SK-N-SH treated with all-trans-retinoic acid at 6 μM for 48 hours (cell line): ENCODE data around the gene PRKCB.
"Not testable (repeated sequence)": the region's sequence is repeated elsewhere in the genome, so short reads cannot be mapped to it uniquely, and the experiment has no call there.

ENCODE experiments used
- CSDC2 ChIP-seq: fragments of 250-450 bp; sonication (Bioruptor Pico); IDR thresholded peaks from 2 replicates; pipeline ENCODE4 v1.5.0; 2020; ENCODE audit warnings: mild to moderate bottlenecking, moderate library complexity
- GLIS3 ChIP-seq: fragments of 250-450 bp; sonication (Bioruptor Pico); IDR thresholded peaks from 2 replicates; pipeline ENCODE4 v1.5.0; 2020; ENCODE audit warnings: mild to moderate bottlenecking, moderate library complexity
- TF ChIP-seq, protein P1 (sequence below): fragments of 250-450 bp; sonication (Bioruptor Pico); IDR thresholded peaks from 2 replicates; pipeline ENCODE4 v1.8.0; 2020; ENCODE audit warnings: mild to moderate bottlenecking, moderate library complexity, borderline replicate concordance
- TF ChIP-seq, protein P2 (sequence below): fragments of 250-450 bp; sonication (Bioruptor Pico); IDR thresholded peaks from 2 replicates; pipeline ENCODE4 v1.5.1; 2020; ENCODE audit warnings: low read depth, mild to moderate bottlenecking, moderate library complexity
- TF ChIP-seq, protein P3 (sequence below): fragments of 250-450 bp; sonication (Bioruptor Pico); IDR thresholded peaks from 2 replicates; pipeline ENCODE4 v1.8.0; 2021; ENCODE audit warnings: low read depth, mild to moderate bottlenecking, moderate library complexity, borderline replicate concordance

DNA sequence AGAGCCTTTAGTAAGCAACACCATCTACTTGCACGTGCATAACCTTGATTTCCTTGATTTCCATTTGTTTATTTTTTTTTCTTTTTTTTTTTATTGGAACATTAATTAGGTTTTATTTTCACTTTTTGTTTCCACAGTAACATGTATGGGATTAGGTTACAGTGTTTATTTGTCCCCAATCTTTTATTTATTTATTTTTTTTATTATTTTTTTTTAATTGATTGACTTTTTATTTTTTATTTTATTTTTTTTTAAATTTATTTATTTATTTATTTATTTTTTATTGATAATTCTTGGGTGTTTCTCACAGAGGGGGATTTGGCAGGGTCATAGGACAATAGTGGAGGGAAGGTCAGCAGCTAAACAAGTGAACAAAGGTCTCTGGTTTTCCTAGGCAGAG, 272.3 kb downstream of the PRKCB start:
- TF ChIP-seq, protein P1, sequence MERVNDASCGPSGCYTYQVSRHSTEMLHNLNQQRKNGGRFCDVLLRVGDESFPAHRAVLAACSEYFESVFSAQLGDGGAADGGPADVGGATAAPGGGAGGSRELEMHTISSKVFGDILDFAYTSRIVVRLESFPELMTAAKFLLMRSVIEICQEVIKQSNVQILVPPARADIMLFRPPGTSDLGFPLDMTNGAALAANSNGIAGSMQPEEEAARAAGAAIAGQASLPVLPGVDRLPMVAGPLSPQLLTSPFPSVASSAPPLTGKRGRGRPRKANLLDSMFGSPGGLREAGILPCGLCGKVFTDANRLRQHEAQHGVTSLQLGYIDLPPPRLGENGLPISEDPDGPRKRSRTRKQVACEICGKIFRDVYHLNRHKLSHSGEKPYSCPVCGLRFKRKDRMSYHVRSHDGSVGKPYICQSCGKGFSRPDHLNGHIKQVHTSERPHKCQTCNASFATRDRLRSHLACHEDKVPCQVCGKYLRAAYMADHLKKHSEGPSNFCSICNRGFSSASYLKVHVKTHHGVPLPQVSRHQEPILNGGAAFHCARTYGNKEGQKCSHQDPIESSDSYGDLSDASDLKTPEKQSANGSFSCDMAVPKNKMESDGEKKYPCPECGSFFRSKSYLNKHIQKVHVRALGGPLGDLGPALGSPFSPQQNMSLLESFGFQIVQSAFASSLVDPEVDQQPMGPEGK (CRISPR knock-in tag): not testable (repeated sequence)
- not testable (repeated sequence) for TF ChIP-seq CSDC2, GLIS3
- TF ChIP-seq, protein P2, sequence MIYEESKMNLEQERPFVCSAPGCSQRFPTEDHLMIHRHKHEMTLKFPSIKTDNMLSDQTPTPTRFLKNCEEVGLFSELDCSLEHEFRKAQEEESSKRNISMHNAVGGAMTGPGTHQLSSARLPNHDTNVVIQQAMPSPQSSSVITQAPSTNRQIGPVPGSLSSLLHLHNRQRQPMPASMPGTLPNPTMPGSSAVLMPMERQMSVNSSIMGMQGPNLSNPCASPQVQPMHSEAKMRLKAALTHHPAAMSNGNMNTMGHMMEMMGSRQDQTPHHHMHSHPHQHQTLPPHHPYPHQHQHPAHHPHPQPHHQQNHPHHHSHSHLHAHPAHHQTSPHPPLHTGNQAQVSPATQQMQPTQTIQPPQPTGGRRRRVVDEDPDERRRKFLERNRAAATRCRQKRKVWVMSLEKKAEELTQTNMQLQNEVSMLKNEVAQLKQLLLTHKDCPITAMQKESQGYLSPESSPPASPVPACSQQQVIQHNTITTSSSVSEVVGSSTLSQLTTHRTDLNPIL (CRISPR knock-in tag): not testable (repeated sequence)
- TF ChIP-seq, protein P3, sequence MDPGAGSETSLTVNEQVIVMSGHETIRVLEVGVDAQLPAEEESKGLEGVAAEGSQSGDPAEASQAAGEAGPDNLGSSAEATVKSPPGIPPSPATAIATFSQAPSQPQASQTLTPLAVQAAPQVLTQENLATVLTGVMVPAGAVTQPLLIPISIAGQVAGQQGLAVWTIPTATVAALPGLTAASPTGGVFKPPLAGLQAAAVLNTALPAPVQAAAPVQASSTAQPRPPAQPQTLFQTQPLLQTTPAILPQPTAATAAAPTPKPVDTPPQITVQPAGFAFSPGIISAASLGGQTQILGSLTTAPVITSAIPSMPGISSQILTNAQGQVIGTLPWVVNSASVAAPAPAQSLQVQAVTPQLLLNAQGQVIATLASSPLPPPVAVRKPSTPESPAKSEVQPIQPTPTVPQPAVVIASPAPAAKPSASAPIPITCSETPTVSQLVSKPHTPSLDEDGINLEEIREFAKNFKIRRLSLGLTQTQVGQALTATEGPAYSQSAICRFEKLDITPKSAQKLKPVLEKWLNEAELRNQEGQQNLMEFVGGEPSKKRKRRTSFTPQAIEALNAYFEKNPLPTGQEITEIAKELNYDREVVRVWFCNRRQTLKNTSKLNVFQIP (CRISPR knock-in tag): not testable (repeated sequence)
